ENCODE results near the gene UNC45B. TPM values are rescaled to one million over a fixed set of nuclear protein-coding genes. Genes with fewer than 3 reads are reported as not detected.

Gene UNC45B
- total and polyA plus RNA-seq, 2 donors (not counting 3 experiments of a cell fraction or from before 2014, with no cell fraction given) = not detected

- ChIA-PET POLR2A (no interaction called here), CTCF (interaction anchor here (1.4 kb wide), 1 partner anchor 289 kb away, joined by 3 read pairs; no protein-coding TSS in a partner anchor)
- no peaks in the 10 kb centered on the region for H3K9me3 ChIP-seq (replicated peaks; ENCODE audit: control insufficient read depth, insufficient read depth, low read length)
- H3K27ac ChIP-seq (ENCODE audit: insufficient read depth, low read depth, low read length) = no peak overlapping the region
- H3K9ac ChIP-seq (replicated peaks; ENCODE audit: extremely low read depth, insufficient read depth, low read length) = no peak overlapping the region
- no peak overlapping the region for H3K4me3 ChIP-seq (replicated peaks in 1 of 3; ENCODE audit: insufficient read depth in 1 of 3, low read depth in 1 of 3, low read length in 3 of 3)
- H3K4me2 ChIP-seq (ENCODE audit: insufficient read depth, low read length) = no peak overlapping the region
- dilution Hi-C loops (cut with MboI; ENCODE audit: extremely low pct_ligation_motif_present, low sequenced_read_pairs) = no loop called here
- no TSS peak for BruUV-seq (replicated peaks)
- intact Hi-C loops (cut with micrococcal nuclease) = loop anchor here (5.0 to 10.0 kb wide), 2 partner anchors 97 to 390 kb away; partner anchors contain the start of genes SLFN12L and SLFN5
- no peaks in the 10 kb centered on the region for H3K36me3 ChIP-seq (ENCODE audit: control insufficient read depth in 2 of 2, extremely low read depth in 1 of 2, insufficient read depth in 2 of 2, low read length in 2 of 2)
- H4K20me1 ChIP-seq (replicated peaks; ENCODE audit: control insufficient read depth, extremely low read depth, insufficient read depth, low read length) = no peaks in the 10 kb centered on the region
- H3K79me2 ChIP-seq (ENCODE audit: control insufficient read depth, insufficient read depth, low read length) = peaks cover 19% of the 10 kb centered on the region
- FAIRE-seq (no peak), DNase-seq (ENCODE audit: low read depth, low spot score) (no peak)
- H2AFZ ChIP-seq (ENCODE audit: low read depth, low read length) = no peak overlapping the region
- TF ChIP-seq POLR2AphosphoS5 (IDR thresholded peaks at IDR 0.05; ENCODE audit: insufficient read depth, low read depth, low read length) = no peak
- TF ChIP-seq POLR2A (IDR thresholded peaks at IDR 0.05; ENCODE audit: low read depth, low read length) = no peak
- no peak for TF ChIP-seq MYC (IDR thresholded peaks at IDR 0.05; ENCODE audit: low read depth, low read length)
- no peak for TF ChIP-seq CTCF (IDR thresholded peaks at IDR 0.05; ENCODE audit: extremely low read depth in 1 of 2, insufficient read depth in 1 of 2, low read depth in 1 of 2, low read length in 2 of 2)
- TF ChIP-seq JUN (IDR thresholded peaks at IDR 0.05; ENCODE audit: borderline replicate concordance, insufficient read depth, insufficient read length, low read depth) = peak; percentile 3
- H3K9me1 ChIP-seq (replicated peaks; ENCODE audit: control insufficient read depth, extremely low read depth, insufficient read depth, low read length) = no peaks in the 10 kb centered on the region
- H3K27me3 ChIP-seq (ENCODE audit: control insufficient read depth in 2 of 2, insufficient read depth in 2 of 2, low read length in 2 of 2) = peaks cover 4 to 8% of the 10 kb centered on the region in 2 experiments
- H3K4me1 ChIP-seq (ENCODE audit: control insufficient read depth, extremely low read depth, insufficient read depth, low read length) = peaks cover 6% of the 10 kb centered on the region
These were observed 2.8 kb upstream of the UNC45B start for GRCh38 chr17:35144840-35145239.

GRCh38 chr17:35146214-35146833 lies 1.3 kb upstream of the UNC45B start:
- H3K9me1 ChIP-seq (replicated peaks; ENCODE audit: control insufficient read depth, extremely low read depth, insufficient read depth, low read length) = no peaks in the 10 kb centered on the region
- no peak overlapping the region for H3K4me2 ChIP-seq (ENCODE audit: insufficient read depth, low read length)
- TF ChIP-seq FOS (IDR thresholded peaks at IDR 0.05; ENCODE audit: borderline replicate concordance, insufficient read depth, low read length) (no peak), JUN (IDR thresholded peaks at IDR 0.05; ENCODE audit: borderline replicate concordance, insufficient read depth, insufficient read length, low read depth) (no peak), EZH2 (IDR thresholded peaks at IDR 0.05; ENCODE audit: borderline replicate concordance, low read depth, low read length, severe bottlenecking) (no peak), POLR2AphosphoS5 (IDR thresholded peaks at IDR 0.05; ENCODE audit: insufficient read depth, low read depth, low read length) (no peak), CTCF (IDR thresholded peaks at IDR 0.05; ENCODE audit: extremely low read depth in 1 of 2, insufficient read depth in 1 of 2, low read depth in 1 of 2, low read length in 2 of 2) (no peak), GATA2 (IDR thresholded peaks at IDR 0.05; ENCODE audit: insufficient read depth, insufficient read length, low read depth, low read length) (no peak), MYC (IDR thresholded peaks at IDR 0.05; ENCODE audit: low read depth, low read length) (no peak), POLR2A (IDR thresholded peaks at IDR 0.05; ENCODE audit: low read depth, low read length) (no peak)
- TF ChIP-seq, protein P1, sequence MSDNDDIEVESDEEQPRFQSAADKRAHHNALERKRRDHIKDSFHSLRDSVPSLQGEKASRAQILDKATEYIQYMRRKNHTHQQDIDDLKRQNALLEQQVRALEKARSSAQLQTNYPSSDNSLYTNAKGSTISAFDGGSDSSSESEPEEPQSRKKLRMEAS (IDR thresholded peaks at IDR 0.05; ENCODE audit: insufficient read depth, insufficient read length) = no peak
- no peak overlapping the region for H3K4me3 ChIP-seq (replicated peaks in 1 of 3; ENCODE audit: insufficient read depth in 1 of 3, low read depth in 1 of 3, low read length in 3 of 3)
- no peaks in the 10 kb centered on the region for H3K4me1 ChIP-seq (ENCODE audit: control insufficient read depth, extremely low read depth, insufficient read depth, low read length)
- H3K79me2 ChIP-seq (ENCODE audit: control insufficient read depth, insufficient read depth, low read length) = peaks cover 7% of the 10 kb centered on the region
- no peaks in the 10 kb centered on the region for H3K36me3 ChIP-seq (ENCODE audit: control insufficient read depth in 2 of 2, extremely low read depth in 1 of 2, insufficient read depth in 2 of 2, low read length in 2 of 2)
- CTCF ChIA-PET = interaction anchor here (1.3 kb wide), 1 partner anchor 393 kb away, joined by 3 read pairs; no protein-coding TSS in a partner anchor
- H2AFZ ChIP-seq (ENCODE audit: low read depth, low read length) = no peak overlapping the region
- POLR2A ChIA-PET = no interaction called here
- no peak for FAIRE-seq
- no peak for DNase-seq (ENCODE audit: low read depth, low spot score)
- no peak overlapping the region for H3K9ac ChIP-seq (replicated peaks; ENCODE audit: extremely low read depth, insufficient read depth, low read length)
- BruUV-seq (replicated peaks) = no TSS peak
- intact Hi-C loops (cut with micrococcal nuclease) = loop anchor here (10.0 kb wide), 1 partner anchor 388 kb away; the partner anchor contains the start of gene SLFN12L
- peaks cover 4 to 8% of the 10 kb centered on the region in 2 experiments for H3K27me3 ChIP-seq (ENCODE audit: control insufficient read depth in 2 of 2, insufficient read depth in 2 of 2, low read length in 2 of 2)
- no peaks in the 10 kb centered on the region for H4K20me1 ChIP-seq (replicated peaks; ENCODE audit: control insufficient read depth, extremely low read depth, insufficient read depth, low read length)
- dilution Hi-C loops (cut with MboI; ENCODE audit: extremely low pct_ligation_motif_present, low sequenced_read_pairs) = no loop called here
- H3K27ac ChIP-seq (ENCODE audit: insufficient read depth, low read depth, low read length) = no peak overlapping the region
- H3K9me3 ChIP-seq (replicated peaks; ENCODE audit: control insufficient read depth, insufficient read depth, low read length) = no peaks in the 10 kb centered on the region

Data from endothelial cell of umbilical vein (primary cell).